OCI-LY1 (cell line): Measurements from ENCODE around the gene SPOCK1.

ENCODE experiments used
- H2AFZ ChIP-seq: fragments of 200-600 bp; sonication (generic), shearing (Covaris generic); 2 replicates; pipeline ENCODE4 v1.6.0; 2014; ENCODE audit warnings: antibody characterized with exemption, mild to moderate bottlenecking, low read length
- H3F3A ChIP-seq: fragments of 200-600 bp; sonication (generic), shearing (Covaris generic); 2 replicates; pipeline ENCODE4 v1.6.0; 2014; ENCODE audit warnings: mild to moderate bottlenecking, antibody characterized with exemption, low read length, moderate library complexity; ENCODE audit not compliant: insufficient read depth
- H3K27ac ChIP-seq: fragments of 200-600 bp; sonication (generic); 2 replicates; pipeline ENCODE4 v1.5.1; 2014; ENCODE audit warnings: low read length, mixed run types, mild to moderate bottlenecking, low read depth; ENCODE audit not compliant: poor library complexity, severe bottlenecking
- H3K27me3 ChIP-seq: fragments of 200-600 bp; sonication (generic); 2 replicates; pipeline ENCODE4 v1.6.0; 2014; ENCODE audit warnings: antibody characterized with exemption, mild to moderate bottlenecking, low read length, moderate library complexity; ENCODE audit not compliant: insufficient read depth
- H3K36me3 ChIP-seq: fragments of 200-600 bp; sonication (generic); 2 replicates; pipeline ENCODE4 v1.6.1; 2014; ENCODE audit warnings: mild to moderate bottlenecking, antibody characterized with exemption, low read length, moderate library complexity, mixed read lengths; ENCODE audit not compliant: insufficient read depth
- H3K4me1 ChIP-seq: fragments of 200-600 bp; sonication (generic); 2 replicates; pipeline ENCODE4 v1.5.1; 2014; ENCODE audit warnings: mild to moderate bottlenecking, low read length, moderate library complexity; ENCODE audit not compliant: insufficient read depth, severe bottlenecking
- H3K4me2 ChIP-seq: fragments of 200-600 bp; sonication (generic), shearing (Covaris generic); 2 replicates; pipeline ENCODE4 v1.6.1; 2014; ENCODE audit warnings: low read length
- H3K4me3 ChIP-seq: fragments of 200-600 bp; sonication (generic); 2 replicates; pipeline ENCODE4 v1.5.1; 2014; ENCODE audit warnings: low read length, low read depth, mild to moderate bottlenecking, mixed read lengths; ENCODE audit not compliant: poor library complexity, severe bottlenecking
- H3K79me2 ChIP-seq: fragments of 200-600 bp; shearing (Covaris generic); 2 replicates; pipeline ENCODE4 v1.6.1; 2016; ENCODE audit warnings: mixed run types, low read length, mixed read lengths; ENCODE audit not compliant: insufficient read depth
- H3K9ac ChIP-seq: fragments of 200-600 bp; sonication (generic), shearing (Covaris generic); 2 replicates; pipeline ENCODE4 v1.6.1; 2014; ENCODE audit warnings: mild to moderate bottlenecking, low read length, mixed read lengths
- H3K9me2 ChIP-seq: fragments of 200-600 bp; sonication (generic), shearing (Covaris generic); 2 replicates; pipeline ENCODE4 v1.6.1; 2014; ENCODE audit warnings: low read depth, mild to moderate bottlenecking, low read length, mixed read lengths
- H3K9me3 ChIP-seq: fragments of 200-600 bp; shearing (Covaris generic); 2 replicates; pipeline ENCODE4 v1.6.1; 2014; ENCODE audit warnings: low read length, mixed read lengths
- H4K20me1 ChIP-seq: fragments of 200-600 bp; sonication (generic), shearing (Covaris generic); 2 replicates; pipeline ENCODE4 v1.6.0; 2016; ENCODE audit warnings: mild to moderate bottlenecking, low read length; ENCODE audit not compliant: insufficient read depth
- CTCF ChIP-seq: fragments of 200-600 bp; sonication (generic), shearing (Covaris generic); IDR thresholded peaks from 2 replicates; pipeline ENCODE4 v1.5.1; 2017; ENCODE audit warnings: mild to moderate bottlenecking, antibody characterized with exemption, low read length, moderate library complexity, mixed read lengths
- EZH2 ChIP-seq: fragments of 200-600 bp; sonication (generic), shearing (Covaris generic); IDR thresholded peaks from 2 replicates; pipeline ENCODE4 v1.8.0; 2017; ENCODE audit warnings: borderline replicate concordance, mixed run types, mild to moderate bottlenecking, antibody characterized with exemption, low read length, moderate library complexity, mixed read lengths

SPOCK1 gene

GRCh38 chr5:137442660-137443059 lies 56.5 kb downstream of the SPOCK1 start:
- H3K9me2 ChIP-seq: no peaks in the 10 kb centered on the region
- no peak overlapping the region for H2AFZ ChIP-seq
- H3K36me3 ChIP-seq: no peaks in the 10 kb centered on the region
- H3K27me3 ChIP-seq: no peaks in the 10 kb centered on the region
- H3K79me2 ChIP-seq: no peaks in the 10 kb centered on the region
- no peak overlapping the region for H3K4me2 ChIP-seq
- no peaks in the 10 kb centered on the region for H3F3A ChIP-seq
- H3K4me3 ChIP-seq: no peak overlapping the region
- H3K4me1 ChIP-seq: no peaks in the 10 kb centered on the region
- H3K9me3 ChIP-seq: no peaks in the 10 kb centered on the region
- no peak for TF ChIP-seq EZH2
- no peak overlapping the region for H3K27ac ChIP-seq
- H4K20me1 ChIP-seq: no peaks in the 10 kb centered on the region
- H3K9ac ChIP-seq: no peak overlapping the region

GRCh38 chr5:137441476-137441875 lies 57.6 kb downstream of the SPOCK1 start:
- TF ChIP-seq CTCF (no peak), EZH2 (no peak)
- no peak overlapping the region for H3K27ac ChIP-seq
- no peak overlapping the region for H3K9ac ChIP-seq
- no peaks in the 10 kb centered on the region for H3K9me3 ChIP-seq
- no peaks in the 10 kb centered on the region for H3K4me1 ChIP-seq
- H3K79me2 ChIP-seq: no peaks in the 10 kb centered on the region
- H3K9me2 ChIP-seq: no peaks in the 10 kb centered on the region
- H2AFZ ChIP-seq: no peak overlapping the region
- H3F3A ChIP-seq: no peaks in the 10 kb centered on the region
- no peak overlapping the region for H3K4me3 ChIP-seq
- no peak overlapping the region for H3K4me2 ChIP-seq
- H3K36me3 ChIP-seq: no peaks in the 10 kb centered on the region
- no peaks in the 10 kb centered on the region for H4K20me1 ChIP-seq
- H3K27me3 ChIP-seq: no peaks in the 10 kb centered on the region

GRCh38 chr5:137440795-137441194 lies 58.3 kb downstream of the SPOCK1 start:
- Histone ChIP-seq H3K4me2 (no peak overlapping the region), H3K9me2 (no peaks in the 10 kb centered on the region), H3K27ac (no peak overlapping the region), H3K36me3 (no peaks in the 10 kb centered on the region), H2AFZ (no peak overlapping the region), H3K4me3 (no peak overlapping the region), H3K27me3 (no peaks in the 10 kb centered on the region), H3K9ac (no peak overlapping the region), H4K20me1 (no peaks in the 10 kb centered on the region), H3K9me3 (no peaks in the 10 kb centered on the region), H3K4me1 (no peaks in the 10 kb centered on the region), H3F3A (no peaks in the 10 kb centered on the region), H3K79me2 (no peaks in the 10 kb centered on the region)
- TF ChIP-seq EZH2 (no peak), CTCF (no peak)

- H3K4me1 ChIP-seq: no peaks in the 10 kb centered on the region
- H3F3A ChIP-seq: no peaks in the 10 kb centered on the region
- no peaks in the 10 kb centered on the region for H3K79me2 ChIP-seq
- H3K4me2 ChIP-seq: no peak overlapping the region
- no peak overlapping the region for H2AFZ ChIP-seq
- no peaks in the 10 kb centered on the region for H3K27me3 ChIP-seq
- no peak for TF ChIP-seq CTCF
- TF ChIP-seq EZH2: no peak
- no peak overlapping the region for H3K27ac ChIP-seq
- no peaks in the 10 kb centered on the region for H3K36me3 ChIP-seq
- H3K9ac ChIP-seq: no peak overlapping the region
- no peaks in the 10 kb centered on the region for H3K9me2 ChIP-seq
- H4K20me1 ChIP-seq: no peaks in the 10 kb centered on the region
- H3K4me3 ChIP-seq: no peak overlapping the region
- H3K9me3 ChIP-seq: no peaks in the 10 kb centered on the region
Observed at GRCh38 chr5:137439645-137440044, 59.5 kb downstream of the SPOCK1 start.
